ENCODE results near the gene ZNHIT2.
A peak's percentile ranks its signal among the peaks of the same experiment; 100 is the strongest.

Gene ZNHIT2

GRCh38 chr11:65103476-65103875, 14.0 kb downstream of the ZNHIT2 start:
- no peak for DNase-seq (ENCODE audit: low read depth)

- DNase-seq (ENCODE audit: low read depth) = no peak
These were observed 15.1 kb downstream of the ZNHIT2 start for GRCh38 chr11:65102142-65103095.

GRCh38 chr11:65100674-65101350, 16.7 kb downstream of the ZNHIT2 start:
- no peak for DNase-seq (ENCODE audit: low read depth)

GRCh38 chr11:65096926-65097325, 20.6 kb downstream of the ZNHIT2 start:
- DNase-seq (ENCODE audit: low read depth) = no peak

GRCh38 chr11:65095974-65096806, 21.3 kb downstream of the ZNHIT2 start, which contains the start of gene VPS51:
Gene VPS51, plus strand, starts transcription at chr11:65096214. Its CDS starts 37 bp downstream, at chr11:65096251.
- DNase-seq (ENCODE audit: low read depth) = peak; percentile 68

GRCh38 chr11:65095427-65095826, 22.1 kb downstream of the ZNHIT2 start:
- no peak for DNase-seq (ENCODE audit: low read depth)

GRCh38 chr11:65090628-65091027, 26.9 kb downstream of the ZNHIT2 start:
- DNase-seq (ENCODE audit: low read depth) = no peak

- DNase-seq (ENCODE audit: low read depth) = no peak
These were observed 27.9 kb downstream of the ZNHIT2 start for GRCh38 chr11:65089621-65090020.

- DNase-seq (ENCODE audit: low read depth) = no peak
These were observed 29.7 kb downstream of the ZNHIT2 start for GRCh38 chr11:65087827-65088226.

- no peak for DNase-seq (ENCODE audit: low read depth)
These were observed 30.3 kb downstream of the ZNHIT2 start for GRCh38 chr11:65087216-65087615.

- no peak for DNase-seq (ENCODE audit: low read depth)
These were observed 30.7 kb downstream of the ZNHIT2 start for GRCh38 chr11:65086809-65087208.

- no peak for DNase-seq (ENCODE audit: low read depth)
These were observed 32.1 kb downstream of the ZNHIT2 start for GRCh38 chr11:65085446-65085845.

- no peak for DNase-seq (ENCODE audit: low read depth)
These were observed 32.7 kb downstream of the ZNHIT2 start for GRCh38 chr11:65084598-65085375.

- DNase-seq (ENCODE audit: low read depth) = peak; percentile 93
These were observed 33.5 kb downstream of the ZNHIT2 start, which contains the start of the genes CDCA5 and ZFPL1 for GRCh38 chr11:65083834-65084597. Gene CDCA5, minus strand, starts transcription at chr11:65084040. Its CDS starts 62 bp downstream, at chr11:65083978. Gene ZFPL1, plus strand, starts transcription at chr11:65084222. Its CDS starts 477 bp downstream, at chr11:65084699.

- no peak for DNase-seq (ENCODE audit: low read depth)
These were observed 34.2 kb downstream of the ZNHIT2 start for GRCh38 chr11:65083134-65083833.

- DNase-seq (ENCODE audit: low read depth) = no peak
These were observed 38.6 kb downstream of the ZNHIT2 start for GRCh38 chr11:65078786-65079342.

GRCh38 chr11:65078151-65078550, 39.4 kb downstream of the ZNHIT2 start:
- peak; percentile 68 for DNase-seq (ENCODE audit: low read depth)

GRCh38 chr11:65077451-65077850, 40.0 kb downstream of the ZNHIT2 start:
- no peak for DNase-seq (ENCODE audit: low read depth)

- no peak for DNase-seq (ENCODE audit: low read depth)
These were observed 44.9 kb downstream of the ZNHIT2 start for GRCh38 chr11:65072631-65072966.

All from activated T-cell treated with anti-CD3 and anti-CD28 coated beads for 1 hour (primary cell).